A673 (cell line): ENCODE results near the gene FRMD4A. TPM values are rescaled to one million over a fixed set of nuclear protein-coding genes. Genes with fewer than 3 reads are reported as not detected.

Experiments used
- BruUV-seq: library from RNA; stranded (reverse); fragments of 400-500 nt; replicated peaks from 2 replicates; lab custom pipeline; 2021; lab: Mats Ljungman, UMichigan
- CTCF ChIA-PET: fragments of 300-600 bp; sonication (Branson Sonifier 250); formaldehyde crosslinking; loops from one replicate; lab custom pipeline; 2022; ENCODE audit warnings: antibody characterized with exemption; lab: Charles Lee
- POLR2A ChIA-PET: fragments of 300-600 bp; sonication (Branson Sonifier 250); formaldehyde crosslinking; loops from one replicate; lab custom pipeline; 2022; ENCODE audit warnings: antibody characterized with exemption; ENCODE audit not compliant: low non-redundant PET; lab: Charles Lee
- DNase-seq: peaks from one replicate; pipeline ENCODE4 v3.0.0-alpha.2; 2015; ENCODE audit warnings: low spot score
- H3K27ac ChIP-seq: fragments of 200-600 bp; sonication (generic); 2 replicates; pipeline ENCODE4 v1.5.1; 2016; ENCODE audit warnings: mixed run types, low read depth, mild to moderate bottlenecking, mixed read lengths, antibody characterized with exemption, low read length; ENCODE audit not compliant: poor library complexity, severe bottlenecking
- H3K27me3 ChIP-seq: fragments of 200-600 bp; sonication (generic); replicated peaks from 2 replicates; pipeline ENCODE4 v1.6.1; 2017; ENCODE audit warnings: mixed run types, low read depth, mild to moderate bottlenecking, mixed read lengths, antibody characterized with exemption, low read length; ENCODE audit not compliant: insufficient read depth, poor library complexity
- H3K36me3 ChIP-seq: fragments of 200-600 bp; sonication (generic); 2 replicates; pipeline ENCODE4 v1.6.1; 2016; ENCODE audit warnings: mixed run types, mild to moderate bottlenecking, mixed read lengths, antibody characterized with exemption, low read length; ENCODE audit not compliant: insufficient read depth, poor library complexity, severe bottlenecking
- H3K4me1 ChIP-seq: fragments of 200-600 bp; sonication (generic); 2 replicates; pipeline ENCODE4 v1.6.1; 2017; ENCODE audit warnings: mixed run types, mild to moderate bottlenecking, mixed read lengths, antibody characterized with exemption, low read length; ENCODE audit not compliant: insufficient read depth, poor library complexity, severe bottlenecking
- H3K4me3 ChIP-seq: fragments of 200-600 bp; sonication (generic); 2 replicates; pipeline ENCODE4 v1.5.1; 2016; ENCODE audit warnings: low read depth, mixed run types, mild to moderate bottlenecking, mixed read lengths, low read length; ENCODE audit not compliant: poor library complexity, severe bottlenecking
- H3K9me3 ChIP-seq: fragments of 200-600 bp; sonication (generic); 2 replicates; pipeline ENCODE4 v1.6.1; 2016; ENCODE audit warnings: mixed run types, low read depth, mild to moderate bottlenecking, mixed read lengths, antibody characterized with exemption, low read length; ENCODE audit not compliant: poor library complexity, severe bottlenecking
- CTCF ChIP-seq: fragments of 300-800, 200-600 bp; sonication (generic); conservative IDR thresholded peaks from 2 replicates; pipeline ENCODE4 v1.5.1; 2017; ENCODE audit warnings: low read depth, mild to moderate bottlenecking, antibody characterized with exemption, low read length, moderate library complexity, mixed read lengths
- EZH2 ChIP-seq: fragments of 200-600 bp; sonication (generic); IDR thresholded peaks from 2 replicates; pipeline ENCODE4 v1.6.1; 2017; ENCODE audit warnings: borderline replicate concordance, low read depth, mild to moderate bottlenecking, mixed read lengths, antibody characterized with exemption, low read length; ENCODE audit not compliant: poor library complexity, severe bottlenecking
- intact Hi-C: fragments of 100-400 bp; cut with micrococcal nuclease; formaldehyde crosslinking; loops from one replicate; pipeline ENCODE4 v1.10.0; 2022; ENCODE audit not compliant: unreplicated experiment
- total RNA-seq: library from RNA; stranded (reverse); gene quantifications from 2 replicates; pipeline ENCODE4 v1.2.3, GENCODE V29; 2021

FRMD4A gene
- total RNA-seq, 1 experiment from 2014 or later, result 26.3 TPM

- ChIA-PET CTCF (no interaction called here), POLR2A (no interaction called here)
- H3K27ac ChIP-seq, result no peak overlapping the region
- intact Hi-C loops, result no loop called here
- no peak overlapping the region for H3K4me3 ChIP-seq
- H3K4me1 ChIP-seq, result no peaks in the 10 kb centered on the region
- TF ChIP-seq EZH2, result no peak
- no peak for TF ChIP-seq CTCF
- no TSS peak for BruUV-seq
- H3K9me3 ChIP-seq, result no peaks in the 10 kb centered on the region
- H3K27me3 ChIP-seq, result peaks cover 15% of the 10 kb centered on the region
- H3K36me3 ChIP-seq, result no peaks in the 10 kb centered on the region
- no peak for DNase-seq
Observed at GRCh38 chr10:14211610-14212009, 119.1 kb downstream of the FRMD4A start.

GRCh38 chr10:14208231-14208630 lies 122.5 kb downstream of the FRMD4A start:
- CTCF ChIA-PET, result no interaction called here
- peaks cover 4% of the 10 kb centered on the region for H3K27me3 ChIP-seq
- no peak overlapping the region for H3K27ac ChIP-seq
- H3K4me1 ChIP-seq, result no peaks in the 10 kb centered on the region
- DNase-seq, result no peak
- POLR2A ChIA-PET, result no interaction called here
- no peak overlapping the region for H3K4me3 ChIP-seq
- no peaks in the 10 kb centered on the region for H3K36me3 ChIP-seq
- intact Hi-C loops, result no loop called here
- no peaks in the 10 kb centered on the region for H3K9me3 ChIP-seq
- BruUV-seq, result no TSS peak
- no peak for TF ChIP-seq CTCF

- Histone ChIP-seq H3K4me3 (no peak overlapping the region), H3K27ac (no peak overlapping the region), H3K27me3 (no peaks in the 10 kb centered on the region), H3K9me3 (no peaks in the 10 kb centered on the region), H3K4me1 (no peaks in the 10 kb centered on the region), H3K36me3 (no peaks in the 10 kb centered on the region)
- intact Hi-C loops, result no loop called here
- BruUV-seq, result no TSS peak
- CTCF ChIA-PET, result no interaction called here
- TF ChIP-seq EZH2 (no peak), CTCF (no peak)
- DNase-seq, result no peak
- POLR2A ChIA-PET, result no interaction called here
Observed at GRCh38 chr10:14205233-14205632, 125.5 kb downstream of the FRMD4A start.
